Measurements from ENCODE around the gene PPIB. TPM values are rescaled to one million over a fixed set of nuclear protein-coding genes. Genes with fewer than 3 reads are reported as not detected.

The PPIB gene
- total RNA-seq, 4 donors from 2014 or later: 309 to 914 (median 465) TPM

- no peak overlapping the region for H3K27ac ChIP-seq
- intact Hi-C loops (cut with DNase I; ENCODE audit: low total_unique reads): no loop called here
Measured at GRCh38 chr15:64158363-64159134, 4.3 kb downstream of the PPIB start.

GRCh38 chr15:64157599-64158125, 5.2 kb downstream of the PPIB start:
- H3K9me3 ChIP-seq: no peaks in the 10 kb centered on the region
- no peak for DNase-seq
- H3K27me3 ChIP-seq: no peaks in the 10 kb centered on the region
- no peaks in the 10 kb centered on the region for H3K36me3 ChIP-seq
- no peak overlapping the region for H3K27ac ChIP-seq
- no peak for TF ChIP-seq CTCF (IDR thresholded peaks at IDR 0.05)
- no peak for TF ChIP-seq POLR2A (IDR thresholded peaks at IDR 0.05)
- intact Hi-C loops (cut with DNase I; ENCODE audit: low total_unique reads): no loop called here
- H3K4me1 ChIP-seq: peaks cover 0 to 22% of the 10 kb centered on the region in 2 donors
- no peak overlapping the region for H3K4me3 ChIP-seq

More at GRCh38 chr15:64158363-64159134, 4.3 kb downstream of the PPIB start:
- no peak for DNase-seq
- peaks cover 0 to 15% of the 10 kb centered on the region in 2 donors for H3K4me1 ChIP-seq
- TF ChIP-seq POLR2A (IDR thresholded peaks at IDR 0.05) (no peak), CTCF (IDR thresholded peaks at IDR 0.05) (no peak)
- H3K4me3 ChIP-seq: no peak overlapping the region
- H3K9me3 ChIP-seq: no peaks in the 10 kb centered on the region
- H3K27me3 ChIP-seq: no peaks in the 10 kb centered on the region
- no peaks in the 10 kb centered on the region for H3K36me3 ChIP-seq

GRCh38 chr15:64156652-64157331, 6.0 kb downstream of the PPIB start:
- H3K4me1 ChIP-seq: peaks cover 0 to 27% of the 10 kb centered on the region in 2 donors
- no peak for TF ChIP-seq CTCF (IDR thresholded peaks at IDR 0.05)
- no peak for TF ChIP-seq POLR2A (IDR thresholded peaks at IDR 0.05)

GRCh38 chr15:64155802-64156651, 6.8 kb downstream of the PPIB start:
- Histone ChIP-seq H3K27me3 (peaks cover 0 to 9% of the 10 kb centered on the region in 2 donors), H3K4me1 (peaks cover 0 to 24% of the 10 kb centered on the region in 2 donors), H3K4me3 (no peak overlapping the region), H3K9me3 (no peaks in the 10 kb centered on the region), H3K27ac (no peak overlapping the region), H3K36me3 (no peaks in the 10 kb centered on the region)
- DNase-seq: no peak
- intact Hi-C loops (cut with DNase I; ENCODE audit: low total_unique reads): no loop called here
- no peak for TF ChIP-seq CTCF (IDR thresholded peaks at IDR 0.05)
- no peak for TF ChIP-seq POLR2A (IDR thresholded peaks at IDR 0.05)

More at GRCh38 chr15:64156652-64157331, 6.0 kb downstream of the PPIB start:
- intact Hi-C loops (cut with DNase I; ENCODE audit: low total_unique reads): no loop called here
- Histone ChIP-seq H3K4me3 (no peak overlapping the region), H3K36me3 (no peaks in the 10 kb centered on the region), H3K9me3 (no peaks in the 10 kb centered on the region), H3K27me3 (peaks cover 0 to 2% of the 10 kb centered on the region in 2 donors), H3K27ac (no peak overlapping the region)
- DNase-seq: no peak

Data from uterus (tissue), 4 donors.